ENCODE data around the gene GMPPB. TPM values are rescaled to one million over a fixed set of nuclear protein-coding genes. Genes with fewer than 3 reads are reported as not detected.
"Not testable (repeated sequence)": the region's sequence is repeated elsewhere in the genome, so short reads cannot be mapped to it uniquely, and the experiment has no call there.

GMPPB gene
- total RNA-seq, 1 experiment from 2014 or later = 8.7 TPM

DNA sequence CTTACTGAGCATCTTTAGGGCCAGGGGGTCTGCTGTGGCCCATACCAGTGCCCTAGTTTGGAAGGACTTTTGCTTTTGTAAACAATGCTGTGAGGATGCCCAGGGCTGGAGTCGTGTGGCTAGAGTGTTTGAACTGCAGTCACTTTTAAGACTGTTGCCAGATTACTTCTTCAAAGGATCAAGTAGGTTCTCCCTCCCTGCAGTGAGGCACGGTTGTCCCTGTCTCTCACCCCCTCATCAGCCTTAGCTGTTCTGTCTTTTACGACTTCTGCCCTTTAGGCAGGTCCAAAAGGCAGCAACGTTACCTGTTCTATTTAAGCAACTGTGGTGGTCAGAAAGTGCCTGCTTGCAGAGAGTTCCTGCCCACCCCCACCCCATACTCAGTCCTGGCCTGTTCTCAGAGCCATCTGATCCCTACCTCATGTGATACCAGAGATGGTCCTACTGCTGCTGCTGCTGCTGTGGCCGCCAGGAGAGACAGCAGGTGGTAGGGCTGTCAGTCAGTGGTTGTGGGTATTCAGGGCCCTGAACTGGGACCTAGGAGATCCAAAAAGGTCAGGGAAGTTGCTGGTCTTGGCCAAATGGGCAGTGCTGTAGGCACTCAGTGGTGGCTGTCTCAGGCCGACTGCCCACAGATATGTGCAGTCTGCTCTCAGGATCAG is 29.2 kb downstream of the GMPPB start:
- DNase-seq (ENCODE audit: extremely low read depth, low read depth) = not testable (repeated sequence)

DNA sequence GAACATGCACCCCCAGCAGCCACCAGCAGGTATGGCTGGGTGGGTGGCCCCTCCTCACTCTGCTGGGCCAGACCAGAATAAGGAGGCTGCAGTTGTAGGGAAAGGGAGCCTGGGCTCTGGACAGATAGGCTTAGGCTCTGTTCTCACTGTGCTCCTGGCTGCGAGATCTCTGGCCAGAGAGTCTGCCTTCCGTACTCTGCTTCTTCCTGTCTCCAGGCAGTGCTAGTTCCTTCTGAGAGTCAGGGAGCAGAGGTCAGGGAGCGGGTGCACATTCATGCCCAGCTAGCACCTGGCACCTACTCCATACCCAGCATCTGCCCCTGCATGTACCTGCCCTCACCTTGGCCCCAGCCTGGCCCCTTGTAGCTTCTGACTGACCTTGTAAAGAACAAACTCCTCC is 32.3 kb downstream of the GMPPB start:
- DNase-seq (ENCODE audit: extremely low read depth, low read depth) = not testable (repeated sequence)

DNA sequence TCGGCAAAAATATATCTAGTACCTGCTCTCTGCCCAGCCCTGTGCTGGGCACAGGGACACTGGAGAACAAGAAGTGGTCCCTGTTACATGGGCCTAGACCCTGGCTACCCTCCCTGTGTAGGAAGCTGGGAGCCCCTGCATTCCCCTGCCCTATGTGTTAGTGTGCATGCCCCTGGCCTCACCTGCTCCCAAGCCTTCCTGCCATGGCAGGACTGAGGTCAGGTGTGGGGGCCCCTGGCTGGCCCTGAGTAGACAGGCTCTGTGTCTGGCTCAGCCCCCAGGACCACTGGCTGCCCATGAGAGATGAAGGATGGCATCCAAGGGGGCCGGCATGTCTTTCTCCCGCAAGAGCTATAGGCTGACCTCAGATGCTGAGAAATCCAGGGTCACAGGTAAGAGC is 32.9 kb downstream of the GMPPB start:
- not testable (repeated sequence) for DNase-seq (ENCODE audit: extremely low read depth, low read depth)

DNA sequence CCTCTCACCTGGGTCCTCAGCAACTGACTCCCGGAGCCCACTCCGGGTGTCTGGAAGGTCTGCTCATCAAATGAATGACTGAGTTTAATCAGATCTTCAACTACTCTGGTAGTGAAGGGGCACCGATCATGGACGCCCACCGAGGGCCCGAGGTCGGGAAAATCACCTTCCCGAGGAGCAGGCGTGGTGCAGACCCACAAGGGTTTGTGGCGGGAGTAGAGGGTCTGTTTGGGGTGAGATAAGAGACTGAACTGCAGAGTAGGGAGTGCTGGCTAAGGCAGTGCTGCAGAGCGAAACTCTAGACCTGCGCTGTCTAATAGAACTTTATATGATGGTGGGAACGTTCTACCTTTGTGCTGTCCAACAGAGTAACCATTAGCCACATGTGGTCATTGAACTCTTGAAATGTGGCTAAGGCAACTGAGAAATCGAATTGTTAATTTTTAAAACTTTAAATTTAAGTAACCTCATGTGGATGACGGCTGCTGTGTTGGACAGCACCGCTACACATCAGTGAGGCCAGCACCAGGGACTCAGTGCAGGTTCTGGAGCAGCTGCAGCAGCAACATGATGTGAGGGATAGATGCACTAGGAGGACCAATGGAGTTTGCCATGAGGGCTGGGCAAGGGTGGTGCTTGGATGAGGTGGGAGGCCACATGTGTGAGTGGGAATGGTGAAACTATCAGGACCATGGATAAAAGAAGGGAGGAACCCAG is 33.7 kb downstream of the GMPPB start:
- not testable (repeated sequence) for DNase-seq (ENCODE audit: extremely low read depth, low read depth)

DNA sequence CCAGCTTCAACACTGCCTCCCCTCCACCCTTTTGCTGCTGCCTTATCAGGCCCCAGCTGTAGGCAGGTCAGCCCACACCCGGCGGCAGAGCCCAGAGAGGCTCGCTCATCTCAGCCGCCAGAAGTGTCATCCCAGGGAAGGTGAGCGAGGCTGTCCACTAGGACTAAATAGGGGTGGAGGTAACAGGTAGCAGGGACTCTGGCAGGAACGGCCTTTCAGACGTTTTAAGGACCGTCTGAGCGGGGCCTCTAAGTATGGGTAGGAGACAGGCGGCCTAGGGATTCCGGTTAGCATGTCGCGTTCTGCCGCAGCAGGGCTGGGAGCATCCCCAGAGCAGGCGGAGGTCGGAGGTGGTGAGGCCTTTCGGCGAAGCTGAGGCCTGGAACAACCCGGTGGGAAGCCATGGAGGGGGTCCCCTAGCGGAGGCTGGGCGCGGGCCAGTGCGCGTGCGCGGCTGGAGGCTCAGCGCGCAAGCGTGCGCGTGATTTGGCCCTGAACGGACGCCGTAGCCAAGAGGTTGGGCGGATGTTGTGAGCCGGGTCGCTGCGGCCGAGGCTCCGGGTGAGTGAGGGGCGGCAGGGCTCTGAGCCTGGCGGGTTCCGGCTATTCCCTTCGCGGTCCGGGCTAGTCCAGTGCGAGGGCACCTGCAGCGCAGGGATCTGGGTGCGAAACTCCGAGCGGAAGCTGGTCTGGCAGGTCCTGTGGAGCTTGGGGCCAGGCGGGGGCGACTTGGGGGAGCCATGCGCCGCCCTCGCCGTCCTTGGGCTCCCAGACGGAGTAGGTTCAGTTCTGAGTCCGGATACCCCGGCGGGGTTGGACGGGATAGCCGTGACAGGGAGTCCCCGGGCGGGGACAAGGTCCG is 34.5 kb downstream of the GMPPB start, which contains the start of the genes MST1 and RNF123:
Gene MST1 (minus strand): TSS at position 429 of the 862 bp plus-strand sequence. CDS start 783 bp downstream, outside the sequence.
Gene RNF123 (plus strand): TSS at position 512 of the 862 bp plus-strand sequence. CDS start 1,609 bp downstream, outside the sequence.
- peak; percentile 79 for DNase-seq (ENCODE audit: extremely low read depth, low read depth)

DNA sequence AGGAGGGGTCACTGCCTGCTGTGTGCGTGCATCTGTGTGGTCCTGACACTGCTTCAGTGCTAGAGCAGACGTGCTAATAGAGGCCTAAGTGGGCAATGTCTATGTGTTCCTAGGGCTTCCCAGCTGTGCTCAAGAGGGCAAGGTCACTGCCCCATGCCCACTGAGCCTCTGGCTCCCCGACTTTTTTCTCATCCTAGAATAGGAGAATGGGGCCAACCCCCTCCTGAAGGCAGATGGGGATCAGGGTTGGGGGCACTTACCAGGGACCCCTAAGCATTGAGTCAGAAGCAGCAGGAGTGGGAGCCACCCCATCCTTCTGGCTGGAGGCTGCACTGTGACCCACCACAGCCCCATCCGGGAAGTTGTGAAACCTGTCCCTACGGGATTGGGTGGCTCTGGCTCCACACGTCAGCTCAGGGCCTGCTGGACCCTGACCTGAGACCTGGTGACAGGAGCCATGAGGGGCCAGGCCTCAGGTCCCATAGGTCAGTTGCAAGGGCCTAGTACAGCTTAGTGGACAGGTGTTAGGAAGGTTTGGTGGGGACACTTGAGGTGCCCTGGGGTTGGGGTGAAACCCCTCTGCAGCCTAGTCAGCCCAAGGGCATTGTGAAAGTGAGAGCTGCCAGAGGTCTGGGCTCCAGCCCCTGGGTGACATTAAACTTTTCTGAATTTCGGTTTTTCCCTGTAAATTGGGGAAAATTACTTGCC is 35.3 kb downstream of the GMPPB start:
- DNase-seq (ENCODE audit: extremely low read depth, low read depth) = not testable (repeated sequence)

DNA sequence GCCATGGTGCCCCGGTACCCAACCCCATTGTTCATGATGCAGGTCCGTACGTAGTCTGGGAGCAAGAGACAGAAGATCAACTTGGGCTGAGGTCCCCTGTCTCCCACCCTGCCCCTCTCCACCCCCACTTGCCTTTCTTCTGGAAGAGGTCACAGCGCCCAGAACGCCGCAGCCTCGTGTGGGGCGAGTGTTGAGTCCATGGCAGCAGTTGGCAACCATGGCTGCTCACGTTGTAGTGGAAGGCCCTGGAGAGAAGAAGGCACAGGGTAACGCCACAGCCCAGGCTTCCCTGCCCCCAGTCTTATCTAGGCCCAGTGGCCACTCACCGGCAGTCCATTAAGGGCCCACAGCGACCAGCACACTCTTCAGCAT is 36.3 kb downstream of the GMPPB start:
- not testable (repeated sequence) for DNase-seq (ENCODE audit: extremely low read depth, low read depth)

DNA sequence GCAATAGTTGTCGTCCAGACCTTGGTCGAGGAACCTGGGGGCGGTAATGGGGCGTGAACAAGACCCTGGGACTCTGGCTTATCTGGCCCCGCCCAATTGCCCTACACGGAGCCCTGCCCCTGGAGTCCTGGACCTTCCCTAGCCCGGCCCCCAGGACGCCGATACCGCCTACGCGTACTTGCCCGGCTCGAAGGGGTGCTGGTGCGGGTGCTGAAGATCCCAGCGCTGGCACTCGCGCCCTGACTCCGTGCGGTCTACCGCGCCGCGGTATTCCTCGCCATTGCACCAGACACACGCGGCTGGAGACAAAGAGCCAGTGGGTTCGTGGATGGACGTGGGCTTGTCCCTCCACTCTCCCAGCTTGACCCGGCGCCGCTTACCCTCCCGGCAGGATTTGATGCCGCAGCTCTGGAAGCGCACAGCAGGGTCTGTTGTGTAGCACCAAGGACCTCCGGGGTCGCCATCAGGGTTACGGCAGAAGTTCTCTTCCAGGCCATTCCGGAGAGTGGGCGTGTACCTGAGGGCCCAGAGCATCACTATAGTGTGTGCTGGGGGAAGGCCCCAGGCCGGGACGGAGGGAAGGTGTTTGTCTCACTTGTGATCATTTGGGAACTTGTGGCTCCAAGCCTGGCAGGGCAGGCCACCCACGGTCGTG is 36.9 kb downstream of the GMPPB start:
- DNase-seq (ENCODE audit: extremely low read depth, low read depth) = not testable (repeated sequence)

DNA sequence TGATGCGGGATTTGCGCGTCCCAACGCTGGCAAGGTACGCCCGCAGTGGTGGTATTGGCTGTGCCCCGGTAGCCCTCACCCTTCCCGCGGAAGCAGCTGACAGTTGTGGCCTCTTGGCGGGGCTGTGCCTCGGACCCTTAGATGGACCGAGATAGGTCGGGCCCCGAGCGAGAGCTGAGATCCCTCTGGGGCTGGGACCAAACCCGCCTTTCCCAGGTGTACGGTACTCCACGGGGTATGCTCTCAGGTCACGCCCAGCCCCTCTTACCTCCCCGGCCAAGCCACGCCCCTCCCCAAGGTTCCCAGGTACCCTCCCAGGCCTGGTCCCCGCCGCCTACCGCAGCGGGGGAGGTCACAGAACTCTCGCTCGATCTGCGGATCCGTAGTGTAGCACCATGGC is 37.4 kb downstream of the GMPPB start:
- DNase-seq (ENCODE audit: extremely low read depth, low read depth) = not testable (repeated sequence)

DNA sequence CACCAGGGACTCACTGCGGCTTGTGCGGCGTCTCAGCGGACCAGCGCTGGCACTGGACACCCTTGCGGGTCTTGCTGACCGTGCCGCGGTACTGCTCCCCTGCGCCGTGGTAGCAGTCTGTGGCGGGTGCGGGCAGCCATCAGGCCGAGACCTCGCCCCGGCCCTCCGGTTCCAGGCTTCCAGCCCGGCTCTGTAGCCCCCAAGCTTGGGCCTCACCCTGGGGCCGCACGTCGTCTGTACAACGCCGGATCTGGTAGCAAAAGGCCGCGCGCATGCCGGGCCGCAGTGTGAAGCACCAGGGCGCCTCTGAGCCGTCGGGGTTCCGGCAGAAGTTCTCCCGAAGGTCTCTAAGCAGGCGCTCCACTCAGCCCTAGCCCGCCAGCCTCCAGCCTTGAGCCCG is 37.9 kb downstream of the GMPPB start:
- not testable (repeated sequence) for DNase-seq (ENCODE audit: extremely low read depth, low read depth)

DNA sequence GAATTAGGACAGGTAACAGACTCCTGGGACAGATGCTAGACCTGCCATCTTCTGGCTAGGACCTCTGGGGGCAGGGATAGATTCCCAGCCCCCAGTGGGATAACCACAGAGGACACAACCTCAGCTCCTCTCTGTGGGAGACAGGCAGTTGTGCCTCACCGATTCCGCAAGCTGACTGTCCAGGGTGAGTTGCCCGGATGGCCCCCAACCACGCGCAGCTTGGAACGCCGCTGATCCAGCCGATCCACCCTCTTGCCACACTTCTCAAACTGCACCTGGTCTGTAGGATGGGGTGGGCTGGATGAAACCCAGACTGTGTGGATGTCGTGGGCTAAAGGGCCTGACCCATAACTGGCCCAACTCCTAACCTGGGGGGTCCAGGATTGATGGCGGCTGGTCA is 38.6 kb downstream of the GMPPB start:
- DNase-seq (ENCODE audit: extremely low read depth, low read depth) = not testable (repeated sequence)

DNA sequence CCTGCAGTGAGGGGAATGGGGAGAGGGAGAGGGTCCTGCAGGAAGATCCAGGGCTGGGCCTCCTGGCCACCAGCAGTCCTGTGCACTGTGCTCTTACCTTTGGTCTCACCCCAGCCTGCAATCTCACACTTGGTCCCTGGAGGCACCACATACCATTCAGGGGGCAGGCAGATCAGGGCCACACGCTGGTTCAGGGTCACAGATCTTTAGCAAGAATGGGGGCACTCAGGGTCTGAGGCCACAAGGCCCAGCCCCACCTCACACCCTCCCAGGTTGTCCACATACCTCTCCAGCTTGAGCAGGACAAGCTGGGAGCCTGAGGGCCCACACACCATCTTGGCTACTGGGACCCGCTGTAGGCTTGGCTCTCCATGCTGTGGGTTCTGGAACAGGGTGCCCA is 39.3 kb downstream of the GMPPB start:
- not testable (repeated sequence) for DNase-seq (ENCODE audit: extremely low read depth, low read depth)

DNA sequence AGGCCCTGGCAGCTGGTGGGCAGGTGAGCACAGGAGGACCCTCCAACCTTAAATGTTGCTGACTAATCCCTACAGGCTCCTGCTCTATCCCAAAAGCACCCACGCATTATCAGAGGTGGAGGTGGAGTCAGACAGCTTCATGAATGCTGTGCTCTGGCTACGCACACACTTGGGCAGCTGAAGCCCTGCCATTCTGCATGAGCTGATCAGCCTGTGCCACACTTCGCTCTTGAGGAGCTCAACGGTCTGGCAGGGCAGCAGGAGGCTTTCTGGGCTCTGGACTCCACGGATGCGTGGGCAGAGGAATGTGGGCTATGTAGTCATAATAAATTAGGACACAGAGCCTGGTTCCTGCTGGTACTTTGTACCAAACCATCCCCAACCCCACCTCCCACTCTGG is 40.6 kb downstream of the GMPPB start:
- no peak for DNase-seq (ENCODE audit: extremely low read depth, low read depth)

DNA sequence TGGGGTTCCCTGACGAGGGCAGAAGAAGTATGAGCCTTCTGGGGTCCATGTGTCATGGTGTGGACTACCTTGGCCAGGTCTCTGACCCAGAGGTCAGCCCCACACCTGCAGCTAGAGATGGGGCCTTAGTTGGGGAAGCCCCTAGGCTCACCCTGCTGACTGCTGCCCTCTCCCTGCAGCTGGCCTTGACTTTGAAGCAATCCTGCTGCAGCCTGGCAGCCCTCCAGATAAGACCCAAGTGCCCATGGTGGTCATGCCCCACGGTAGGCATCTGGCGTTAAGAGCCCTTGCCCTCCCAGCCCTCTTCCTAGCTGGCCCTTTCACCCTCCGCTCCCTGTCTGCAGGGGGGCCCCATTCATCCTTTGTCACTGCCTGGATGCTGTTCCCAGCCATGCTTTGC is 42.2 kb downstream of the GMPPB start:
- DNase-seq (ENCODE audit: extremely low read depth, low read depth) = no peak

DNA sequence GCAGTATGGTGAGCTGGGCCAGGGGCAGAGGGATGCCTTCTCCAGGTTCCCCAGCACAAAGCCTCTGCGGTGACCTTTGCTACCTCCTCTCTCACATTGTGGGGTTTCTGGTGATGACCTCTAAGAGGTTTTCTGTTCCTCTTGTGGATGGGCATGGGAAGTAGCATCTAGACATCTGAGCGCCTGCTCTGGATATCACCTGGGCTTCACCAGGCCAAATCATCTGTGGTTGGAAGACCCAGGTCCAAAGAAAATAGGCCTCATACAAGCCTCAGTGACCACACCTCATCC is 42.6 kb downstream of the GMPPB start:
- no peak for DNase-seq (ENCODE audit: extremely low read depth, low read depth)

DNA sequence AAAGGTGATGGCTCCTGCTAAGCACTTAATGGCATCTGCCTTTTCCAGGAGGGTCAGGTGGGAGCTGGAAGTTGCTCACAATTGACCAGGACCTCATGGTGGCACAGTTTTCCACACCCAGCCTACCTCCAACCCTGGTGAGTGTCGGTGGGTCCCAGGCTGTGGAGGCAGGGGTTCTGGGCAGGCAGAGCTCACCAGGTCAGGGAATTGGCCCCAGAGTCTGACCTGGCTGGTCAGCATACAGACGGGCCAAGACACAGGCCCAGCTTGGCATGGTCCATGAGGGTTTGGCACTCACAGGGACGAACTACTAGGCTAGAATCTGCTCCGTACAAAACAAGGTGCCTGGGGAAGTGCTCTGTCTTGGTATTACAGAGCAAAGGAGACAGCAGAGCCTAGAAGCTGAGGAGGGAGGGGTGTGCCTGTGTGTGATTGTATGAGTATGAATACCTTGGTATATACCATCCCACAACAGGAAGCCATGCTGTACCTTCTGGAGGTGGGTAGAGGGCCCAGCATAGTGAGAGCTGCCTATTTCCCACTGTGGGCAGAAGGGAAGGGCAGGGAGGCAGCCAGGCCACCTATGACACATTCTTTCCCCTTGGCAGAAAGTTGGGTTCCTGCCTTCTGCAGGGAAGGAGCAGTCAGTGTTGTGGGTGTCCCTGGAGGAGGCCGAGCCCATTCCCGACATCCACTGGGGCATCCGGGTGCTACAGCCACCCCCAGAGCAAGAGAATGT is 43.1 kb downstream of the GMPPB start:
- no peak for DNase-seq (ENCODE audit: extremely low read depth, low read depth)

DNA sequence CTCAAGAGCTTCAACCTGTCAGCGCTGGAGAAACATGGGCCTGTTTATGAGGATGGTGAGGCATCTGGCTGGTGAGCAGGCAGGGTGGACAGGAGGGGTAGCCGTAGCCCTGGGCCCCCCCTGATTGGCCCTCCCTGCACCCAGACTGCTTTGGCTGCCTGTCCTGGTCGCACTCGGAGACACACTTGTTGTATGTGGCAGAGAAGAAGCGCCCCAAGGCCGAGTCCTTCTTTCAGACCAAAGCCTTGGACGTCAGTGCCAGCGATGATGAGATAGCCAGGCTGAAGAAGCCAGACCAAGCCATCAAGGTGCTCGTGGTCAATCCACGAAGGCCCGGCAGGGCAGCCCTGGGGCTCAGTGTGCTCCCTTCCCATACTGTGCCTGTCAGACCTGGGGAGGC is 47.8 kb downstream of the GMPPB start:
- no peak for DNase-seq (ENCODE audit: extremely low read depth, low read depth)

DNA sequence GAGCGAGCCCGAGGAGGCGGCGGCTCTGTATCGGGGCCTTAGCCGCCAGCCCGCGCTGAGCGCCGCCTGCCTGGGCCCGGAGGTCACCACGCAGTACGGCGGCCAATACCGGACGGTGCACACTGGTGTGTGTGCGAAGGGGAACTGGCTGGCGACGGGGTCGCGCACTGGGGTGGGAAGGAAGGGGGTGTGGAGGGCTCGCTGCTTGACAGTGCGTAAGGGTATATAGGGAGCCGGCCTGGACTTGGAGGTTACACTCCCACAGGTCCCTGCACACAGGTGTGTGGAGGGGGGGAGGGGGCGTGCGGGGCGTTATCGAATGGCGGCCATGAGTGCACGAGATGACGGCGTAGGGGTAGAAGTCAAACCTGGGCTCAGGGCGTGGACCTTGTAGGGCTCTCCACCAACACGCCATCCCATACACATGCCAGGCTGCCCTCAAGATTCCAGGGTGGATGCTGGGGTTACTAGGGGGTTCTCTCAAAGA is 49.2 kb downstream of the GMPPB start:
- no peak for DNase-seq (ENCODE audit: extremely low read depth, low read depth)

Measured in NCI-H460 (cell line).